ENCODE data around the gene PRR33. TPM values are rescaled to one million over a fixed set of nuclear protein-coding genes. Genes with fewer than 3 reads are reported as not detected.

The PRR33 gene
- total RNA-seq, 2 experiments from 2014 or later = 0.08 TPM; not detected in 1

DNA sequence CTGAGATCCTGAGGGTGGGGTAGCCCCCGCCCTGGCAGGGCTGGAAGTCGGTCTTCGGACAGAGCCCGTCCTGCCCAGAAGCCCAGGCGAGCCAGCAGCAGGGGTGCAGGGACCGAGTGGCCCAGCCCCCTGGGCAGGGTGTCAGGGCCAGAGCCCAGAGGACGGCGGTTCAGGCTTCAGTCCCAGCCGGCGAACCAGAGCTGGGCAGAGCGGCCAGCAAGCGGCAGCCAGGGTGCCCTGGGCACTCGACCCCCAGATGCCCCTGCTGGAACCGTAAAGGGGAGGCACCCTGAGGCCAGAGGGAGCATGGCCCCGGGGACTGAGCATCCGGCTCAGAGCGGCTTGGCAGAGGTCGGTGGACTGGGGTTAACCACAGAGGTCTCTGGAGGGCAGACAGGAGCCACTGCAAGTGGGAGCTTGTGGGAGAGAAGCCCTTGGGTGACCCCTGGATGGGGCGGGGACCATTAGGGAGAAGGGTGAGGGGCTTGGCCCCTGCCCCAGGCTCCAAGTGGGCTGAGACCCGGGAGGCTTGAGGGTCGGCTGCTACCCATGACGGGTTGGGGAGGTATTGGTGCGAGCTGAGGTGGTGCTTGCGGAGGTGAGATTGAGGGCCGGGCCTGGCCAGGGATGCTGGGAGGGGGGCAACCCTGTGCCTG is 22.9 kb downstream of the PRR33 start:
- no peak overlapping the region for H3K4me3 Mint-ChIP-seq
- H3K36me3 Mint-ChIP-seq (ENCODE audit: low read depth) = peaks cover 22% of the 10 kb centered on the region
- DNase-seq (no peak), ATAC-seq (no peak)
- CTCF ChIA-PET = interaction anchor here (1.0 kb wide), 1 partner anchor 246 kb away, joined by 3 read pairs; no protein-coding TSS in a partner anchor
- peaks cover 53% of the 10 kb centered on the region for H3K4me1 Mint-ChIP-seq (ENCODE audit: low read depth)
- no peak overlapping the region for H3K27ac Mint-ChIP-seq
- no peaks in the 10 kb centered on the region for H3K27me3 Mint-ChIP-seq (ENCODE audit: low read depth)
- no peaks in the 10 kb centered on the region for H3K9me3 Mint-ChIP-seq (ENCODE audit: insufficient read depth)
- POLR2A ChIA-PET = no interaction called here

GRCh38 chr11:1868056-1868635 is 23.5 kb downstream of the PRR33 start:
- Mint-ChIP-seq H3K27ac (no peak overlapping the region), H3K4me1 (ENCODE audit: low read depth) (peaks cover 51% of the 10 kb centered on the region), H3K4me3 (no peak overlapping the region), H3K27me3 (ENCODE audit: low read depth) (no peaks in the 10 kb centered on the region), H3K9me3 (ENCODE audit: insufficient read depth) (no peaks in the 10 kb centered on the region), H3K36me3 (ENCODE audit: low read depth) (peaks cover 23% of the 10 kb centered on the region)
- ATAC-seq = no peak
- CTCF ChIA-PET = no interaction called here
- POLR2A ChIA-PET = no interaction called here
- DNase-seq = no peak

DNA sequence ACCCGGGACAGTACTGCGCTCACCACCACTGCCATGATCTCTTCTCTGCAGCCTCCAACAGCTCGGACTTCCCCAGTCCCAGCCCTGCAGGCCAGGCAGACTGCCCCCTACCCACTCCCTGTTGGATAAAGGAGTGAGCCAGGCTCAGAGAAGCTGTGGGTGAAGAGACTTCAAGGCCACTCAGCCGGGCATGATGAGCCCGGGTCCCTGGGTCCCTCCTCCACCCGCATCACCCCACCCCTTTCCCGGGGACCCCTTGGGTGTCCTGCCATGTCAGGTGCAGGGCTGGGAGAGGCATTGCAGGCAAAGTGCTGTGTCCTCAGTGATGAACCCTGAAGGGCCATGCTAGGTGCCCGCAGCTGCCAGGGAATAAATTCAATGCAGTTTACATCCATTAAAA is 24.3 kb downstream of the PRR33 start:
- H3K36me3 Mint-ChIP-seq (ENCODE audit: low read depth) = peaks cover 25% of the 10 kb centered on the region
- no peak overlapping the region for H3K27ac Mint-ChIP-seq
- no peak overlapping the region for H3K4me3 Mint-ChIP-seq
- DNase-seq = no peak
- ATAC-seq = no peak
- H3K9me3 Mint-ChIP-seq (ENCODE audit: insufficient read depth) = no peaks in the 10 kb centered on the region
- ChIA-PET CTCF (interaction anchor here (0.6 kb wide), 1 partner anchor 31 kb away, joined by 3 read pairs; no protein-coding TSS in a partner anchor), POLR2A (no interaction called here)
- H3K4me1 Mint-ChIP-seq (ENCODE audit: low read depth) = peaks cover 47% of the 10 kb centered on the region
- H3K27me3 Mint-ChIP-seq (ENCODE audit: low read depth) = no peaks in the 10 kb centered on the region

DNA sequence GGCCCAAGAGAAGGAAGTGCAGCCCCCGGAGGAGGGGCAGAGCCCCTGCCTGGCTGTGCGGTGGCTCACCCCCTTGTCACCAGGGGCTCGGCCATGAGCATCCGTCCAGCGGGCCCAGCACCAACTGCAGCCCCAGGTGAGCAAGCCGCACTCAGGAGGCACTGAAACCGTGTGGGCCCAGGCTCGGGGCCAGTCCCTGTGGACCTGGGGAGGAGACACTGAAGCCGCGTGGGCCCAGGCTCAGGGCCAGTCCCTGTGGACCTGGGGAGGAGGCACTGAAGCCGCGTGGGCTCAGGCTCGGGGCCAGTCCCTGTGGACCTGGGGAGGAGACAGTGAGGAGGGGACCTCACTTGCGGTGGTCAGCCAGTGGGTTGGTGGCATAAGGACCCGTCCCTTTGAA is 24.9 kb downstream of the PRR33 start:
- CTCF ChIA-PET = no interaction called here
- Mint-ChIP-seq H3K36me3 (ENCODE audit: low read depth) (peaks cover 25% of the 10 kb centered on the region), H3K27ac (no peak overlapping the region), H3K9me3 (ENCODE audit: insufficient read depth) (no peaks in the 10 kb centered on the region), H3K4me3 (no peak overlapping the region), H3K27me3 (ENCODE audit: low read depth) (no peaks in the 10 kb centered on the region), H3K4me1 (ENCODE audit: low read depth) (peaks cover 41% of the 10 kb centered on the region)
- DNase-seq (no peak), ATAC-seq (no peak)
- POLR2A ChIA-PET = no interaction called here

- ATAC-seq = no peak
- H3K4me1 Mint-ChIP-seq (ENCODE audit: low read depth) = peaks cover 37% of the 10 kb centered on the region
- no peak for DNase-seq
- H3K27ac Mint-ChIP-seq = no peak overlapping the region
- H3K9me3 Mint-ChIP-seq (ENCODE audit: insufficient read depth) = no peaks in the 10 kb centered on the region
- H3K36me3 Mint-ChIP-seq (ENCODE audit: low read depth) = peaks cover 25% of the 10 kb centered on the region
- ChIA-PET POLR2A (no interaction called here), CTCF (no interaction called here)
- H3K4me3 Mint-ChIP-seq = no peak overlapping the region
- no peaks in the 10 kb centered on the region for H3K27me3 Mint-ChIP-seq (ENCODE audit: low read depth)
Measured at GRCh38 chr11:1866226-1866625, 25.5 kb downstream of the PRR33 start.

GRCh38 chr11:1864831-1865665 is 26.6 kb downstream of the PRR33 start:
- Mint-ChIP-seq H3K36me3 (ENCODE audit: low read depth) (peaks cover 16% of the 10 kb centered on the region), H3K27ac (peak overlapping the region; percentile 9), H3K4me1 (ENCODE audit: low read depth) (peaks cover 26% of the 10 kb centered on the region), H3K9me3 (ENCODE audit: insufficient read depth) (no peaks in the 10 kb centered on the region), H3K27me3 (ENCODE audit: low read depth) (no peaks in the 10 kb centered on the region), H3K4me3 (no peak overlapping the region)
- DNase-seq (no peak), ATAC-seq (peak; percentile 14)
- CTCF ChIA-PET = no interaction called here
- POLR2A ChIA-PET = no interaction called here

DNA sequence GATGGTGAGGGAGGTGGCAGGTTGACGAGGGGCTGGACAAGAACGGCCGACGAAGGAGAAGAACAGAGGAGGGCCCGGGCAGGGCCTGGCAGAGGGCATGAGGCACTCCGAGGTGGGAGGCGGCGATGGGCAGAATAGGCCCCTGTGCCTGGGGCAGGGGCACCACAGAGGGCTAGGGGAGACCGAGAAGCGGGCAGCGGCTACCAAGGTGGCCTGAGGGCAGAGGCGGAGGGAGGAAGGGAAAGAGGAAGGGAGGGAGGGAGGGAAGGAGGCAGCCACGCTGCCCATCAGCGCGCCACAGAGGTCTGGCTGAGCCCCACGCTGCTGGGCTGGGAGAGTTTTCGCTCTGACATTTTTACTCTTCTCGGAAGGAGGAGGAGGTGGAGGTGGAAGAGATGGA is 27.5 kb downstream of the PRR33 start:
- no peak for ATAC-seq
- Mint-ChIP-seq H3K4me1 (ENCODE audit: low read depth) (peaks cover 17% of the 10 kb centered on the region), H3K27me3 (ENCODE audit: low read depth) (no peaks in the 10 kb centered on the region), H3K4me3 (no peak overlapping the region), H3K9me3 (ENCODE audit: insufficient read depth) (no peaks in the 10 kb centered on the region), H3K27ac (no peak overlapping the region), H3K36me3 (ENCODE audit: low read depth) (peaks cover 13% of the 10 kb centered on the region)
- POLR2A ChIA-PET = no interaction called here
- CTCF ChIA-PET = no interaction called here
- no peak for DNase-seq

- DNase-seq (no peak), ATAC-seq (no peak)
- H3K27ac Mint-ChIP-seq = no peak overlapping the region
- ChIA-PET POLR2A (no interaction called here), CTCF (no interaction called here)
- peaks cover 13% of the 10 kb centered on the region for H3K36me3 Mint-ChIP-seq (ENCODE audit: low read depth)
- H3K4me1 Mint-ChIP-seq (ENCODE audit: low read depth) = peaks cover 12% of the 10 kb centered on the region
- no peaks in the 10 kb centered on the region for H3K27me3 Mint-ChIP-seq (ENCODE audit: low read depth)
- no peak overlapping the region for H3K4me3 Mint-ChIP-seq
- no peaks in the 10 kb centered on the region for H3K9me3 Mint-ChIP-seq (ENCODE audit: insufficient read depth)
Measured at GRCh38 chr11:1863352-1864216, 28.1 kb downstream of the PRR33 start.

DNA sequence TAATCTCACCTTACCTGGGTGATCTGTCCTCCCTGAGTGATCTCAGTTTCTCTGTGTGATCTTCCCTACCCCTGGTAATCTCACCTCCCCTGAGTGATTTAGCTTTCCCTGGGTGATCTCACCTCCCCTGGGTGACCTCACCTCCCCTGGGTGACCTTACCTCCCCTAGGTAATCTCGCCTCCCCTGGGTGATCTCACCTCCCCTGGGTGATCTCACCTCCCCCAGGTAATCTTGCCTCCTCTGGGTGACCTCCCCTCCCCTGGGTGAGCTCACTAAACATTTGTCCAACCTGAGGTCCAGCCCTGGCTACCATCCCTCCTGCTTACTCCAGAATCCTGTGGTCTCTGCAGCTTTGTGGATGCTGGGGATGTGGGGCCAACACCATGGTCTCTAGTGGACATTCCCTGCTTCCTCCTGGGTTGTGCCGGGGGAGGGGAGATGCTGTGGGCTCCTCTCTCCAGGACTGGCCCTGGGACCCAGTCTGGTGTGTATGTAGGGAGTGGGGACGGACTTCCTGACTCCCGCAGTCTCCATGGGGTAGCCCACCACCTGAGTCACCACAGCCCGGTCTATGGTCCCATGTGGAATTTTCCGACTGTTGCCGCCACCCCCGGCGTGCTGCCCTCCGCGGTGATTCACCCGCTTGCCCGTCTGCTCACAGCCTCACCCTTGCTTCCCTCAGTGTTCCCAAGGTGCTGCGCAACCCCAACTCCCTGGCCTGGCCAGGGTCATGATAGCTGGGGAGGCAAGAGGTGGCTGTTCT is 28.9 kb downstream of the PRR33 start:
- ATAC-seq = no peak
- no peaks in the 10 kb centered on the region for H3K27me3 Mint-ChIP-seq (ENCODE audit: low read depth)
- H3K4me1 Mint-ChIP-seq (ENCODE audit: low read depth) = peaks cover 12% of the 10 kb centered on the region
- ChIA-PET CTCF (no interaction called here), POLR2A (interaction anchor here (0.7 to 1.0 kb wide), 2 partner anchors 9 to 36 kb away, joined by 3 read pairs; no protein-coding TSS in a partner anchor)
- no peak for DNase-seq
- peaks cover 11% of the 10 kb centered on the region for H3K36me3 Mint-ChIP-seq (ENCODE audit: low read depth)
- no peak overlapping the region for H3K27ac Mint-ChIP-seq
- no peak overlapping the region for H3K4me3 Mint-ChIP-seq
- H3K9me3 Mint-ChIP-seq (ENCODE audit: insufficient read depth) = no peaks in the 10 kb centered on the region

DNA sequence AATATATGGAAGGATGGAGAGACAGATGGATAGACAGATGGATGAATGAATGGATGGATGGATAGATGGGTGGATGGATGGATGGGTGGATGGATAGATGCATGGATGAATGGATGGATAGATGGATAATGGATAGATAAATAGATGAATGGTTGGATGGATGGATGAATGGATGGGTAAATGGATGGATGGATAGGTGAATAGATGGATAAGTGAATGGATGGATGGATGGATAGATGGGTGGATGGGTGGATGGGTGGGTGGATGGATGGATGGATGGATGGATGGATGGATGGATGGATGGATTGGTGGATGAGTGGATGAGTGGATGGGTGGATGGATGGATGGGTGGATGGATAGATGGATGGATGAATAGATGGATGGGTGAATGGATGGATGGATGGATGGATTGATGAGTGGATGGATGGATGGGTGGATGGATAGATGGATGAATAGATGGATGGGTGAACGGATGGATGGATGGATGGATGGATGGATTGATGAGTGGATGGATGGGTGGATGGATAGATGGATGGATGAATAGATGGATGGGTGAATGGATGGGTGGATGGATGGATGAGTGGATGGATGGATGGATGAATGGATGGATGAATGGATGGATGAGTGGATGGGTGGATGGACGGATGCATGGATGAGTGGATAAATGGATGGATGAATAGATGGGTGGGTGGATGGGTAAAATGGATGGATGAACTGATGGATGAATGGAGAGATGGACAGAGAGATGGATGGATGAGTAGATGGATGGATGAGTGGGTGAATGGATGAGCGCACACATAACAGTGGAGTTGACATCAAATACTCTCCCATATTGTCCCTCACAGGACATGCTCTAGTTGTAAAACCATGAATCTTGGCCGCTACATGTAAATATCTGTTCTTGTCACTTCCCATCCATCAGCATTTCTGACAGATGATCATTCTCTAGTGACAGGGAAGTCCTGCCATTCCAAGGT is 30.0 kb downstream of the PRR33 start:
- CTCF ChIA-PET = no interaction called here
- Mint-ChIP-seq H3K36me3 (ENCODE audit: low read depth) (peaks cover 10% of the 10 kb centered on the region), H3K27ac (no peak overlapping the region), H3K4me3 (no peak overlapping the region), H3K9me3 (ENCODE audit: insufficient read depth) (no peaks in the 10 kb centered on the region), H3K27me3 (ENCODE audit: low read depth) (no peaks in the 10 kb centered on the region), H3K4me1 (ENCODE audit: low read depth) (peaks cover 12% of the 10 kb centered on the region)
- ATAC-seq (no peak), DNase-seq (no peak)
- POLR2A ChIA-PET = interaction anchor here (0.7 to 1.0 kb wide), 2 partner anchors 8 to 37 kb away, joined by 3 read pairs; no protein-coding TSS in a partner anchor

Measured in activated CD8-positive, alpha-beta T cell treated with anti-CD3 and anti-CD28 coated beads, Interleukin-2, amount 10 ng/mL, durations not matched to agents 7 days and 5 days (primary cell).